Liver (tissue), 9 donors: ENCODE measurements around the gene HUS1B. TPM values are rescaled to one million over a fixed set of nuclear protein-coding genes. Genes with fewer than 3 reads are reported as not detected.

ENCODE experiments used
- DNase-seq: peaks from one replicate; pipeline ENCODE4 v3.0.0-alpha.2; 2017; ENCODE audit warnings: low spot score
- H3K27ac ChIP-seq, 2 donors: one replicate each; pipeline ENCODE4 v1.7.0; 2013; ENCODE audit warnings: inconsistent platforms in 2 of 2, low read length in 2 of 2, control low read depth in 1 of 2, low read depth in 1 of 2, mild to moderate bottlenecking in 1 of 2
- H3K27me3 ChIP-seq, 4 donors: one replicate each; pipeline versions ENCODE4 v1.6.1 to v1.7.0; 2013; ENCODE audit warnings: low read length in 3 of 4, inconsistent platforms in 1 of 4, mild to moderate bottlenecking in 1 of 4, moderate library complexity in 1 of 4; ENCODE audit not compliant: control insufficient read depth in 4 of 4, insufficient read depth in 4 of 4
- H3K36me3 ChIP-seq, 4 donors: one replicate each; pipeline versions ENCODE4 v1.6.1 to v1.7.0; 2013; ENCODE audit warnings: low read length in 3 of 4, mild to moderate bottlenecking in 3 of 4, low read depth in 1 of 4, moderate library complexity in 1 of 4; ENCODE audit not compliant: control insufficient read depth in 4 of 4, insufficient read depth in 3 of 4
- H3K4me1 ChIP-seq, 4 donors: one replicate each; pipeline versions ENCODE4 v1.6.1 to v1.7.0; 2013; ENCODE audit warnings: low read length in 3 of 4, mild to moderate bottlenecking in 3 of 4, moderate library complexity in 1 of 4; ENCODE audit not compliant: control insufficient read depth in 4 of 4, insufficient read depth in 4 of 4
- H3K4me3 ChIP-seq, 3 donors: one replicate each; pipeline versions ENCODE4 v1.6.1 to v1.7.0; 2013; ENCODE audit warnings: low read length in 3 of 3, control low read depth in 1 of 3, low read depth in 1 of 3, mild to moderate bottlenecking in 1 of 3
- H3K9ac ChIP-seq, 2 donors: one replicate each; pipeline ENCODE4 v1.7.0; 2013; ENCODE audit warnings: low read length in 2 of 2, mild to moderate bottlenecking in 2 of 2, moderate library complexity in 2 of 2, control low read depth in 1 of 2, low read depth in 1 of 2
- H3K9me3 ChIP-seq, 4 donors: one replicate each; pipeline versions ENCODE4 v1.6.1 to v1.7.0; 2013; ENCODE audit warnings: low read length in 3 of 4; ENCODE audit not compliant: control insufficient read depth in 4 of 4
- ATF3 ChIP-seq: IDR thresholded peaks from 2 replicates; pipeline ENCODE4 v1.6.1; 2016; ENCODE audit warnings: antibody characterized with exemption
- EGR1 ChIP-seq, 2 donors: IDR thresholded peaks; 2 replicates each; pipeline ENCODE4 v1.6.1; 2016 to 2018; ENCODE audit warnings: antibody characterized with exemption in 2 of 2, low read depth in 2 of 2
- FOXA1 ChIP-seq: IDR thresholded peaks from 2 replicates; pipeline ENCODE4 v1.6.1; 2016; ENCODE audit warnings: antibody characterized with exemption
- FOXA2 ChIP-seq: IDR thresholded peaks from 2 replicates; pipeline ENCODE4 v1.6.1; 2016; ENCODE audit warnings: antibody characterized with exemption
- GABPA ChIP-seq, 2 donors: IDR thresholded peaks in 1 of 2; conservative IDR thresholded peaks in 1 of 2; 2 replicates each; pipeline ENCODE4 v1.6.1; 2016; ENCODE audit warnings: antibody characterized with exemption in 2 of 2, mild to moderate bottlenecking in 1 of 2, moderate library complexity in 1 of 2
- HNF4A ChIP-seq, 2 donors: conservative IDR thresholded peaks; 2 replicates each; pipeline ENCODE4 v1.6.1; 2016; ENCODE audit warnings: antibody characterized with exemption in 2 of 2, mild to moderate bottlenecking in 2 of 2
- HNF4G ChIP-seq: IDR thresholded peaks from 2 replicates; pipeline ENCODE4 v1.6.1; 2016; ENCODE audit warnings: antibody characterized with exemption
- JUND ChIP-seq, 2 donors: IDR thresholded peaks; 2 replicates each; pipeline ENCODE4 v1.6.1; 2016; ENCODE audit warnings: antibody characterized with exemption in 2 of 2
- RAD21 ChIP-seq, 2 donors: IDR thresholded peaks; 2 replicates each; pipeline ENCODE4 v1.6.1; 2016; ENCODE audit warnings: antibody characterized with exemption in 2 of 2, mild to moderate bottlenecking in 2 of 2
- RXRA ChIP-seq, 2 donors: IDR thresholded peaks; 2 replicates each; pipeline ENCODE4 v1.6.1; 2017 to 2018; ENCODE audit warnings: antibody characterized with exemption in 2 of 2, mild to moderate bottlenecking in 1 of 2
- SP1 ChIP-seq: IDR thresholded peaks from 2 replicates; pipeline ENCODE4 v1.6.1; 2018; ENCODE audit warnings: antibody characterized with exemption, mild to moderate bottlenecking
- TAF1 ChIP-seq: conservative IDR thresholded peaks from 2 replicates; pipeline ENCODE4 v1.6.1; 2016; ENCODE audit warnings: antibody characterized with exemption, mild to moderate bottlenecking
- ZBTB33 ChIP-seq: IDR thresholded peaks from 2 replicates; pipeline ENCODE4 v1.6.1; 2016; ENCODE audit warnings: antibody characterized with exemption
- WGBS: extraction: QIAGEN DNeasy Blood & Tissue Kit; methylation state at CpG from one replicate; pipeline ENCODE4 v1.1.7; 2013; 5-methylcytosine and 5-hydroxymethylcytosine counted together
- polyA plus RNA-seq, 2 donors: library from polyadenylated mRNA; stranded (reverse) in 1 of 2; unstranded in 1 of 2; fragments of 200-250 nt in 1 of 2; fragments of >200 nt in 1 of 2; fragmentation: Nextera tagmentation in 1 of 2; extraction: Ambion mirVana in 1 of 2; gene quantifications; one replicate each; pipeline versions ENCODE4 v1.2.1 to v1.2.3, GENCODE V29; 2013 to 2015
- total RNA-seq, 2 donors: library from RNA; depleted of rRNA; stranded (reverse); fragments of >200 nt; gene quantifications; one replicate each; pipeline ENCODE4 v1.2.3, GENCODE V29; 2014
- TF ChIP-seq, protein P1 (sequence below): IDR thresholded peaks from 2 replicates; pipeline ENCODE4 v1.6.1; 2016; ENCODE audit warnings: antibody characterized with exemption
- TF ChIP-seq, protein P2 (sequence below): fragments of 150-350 bp; IDR thresholded peaks from 2 replicates; pipeline ENCODE4 v1.5.1; 2017; ENCODE audit warnings: improper control_type of control experiment, low read depth, low read length; ENCODE audit not compliant: missing input control
- TF ChIP-seq, protein P3 (sequence below): IDR thresholded peaks from 2 replicates; pipeline ENCODE4 v1.6.1; 2016; ENCODE audit warnings: antibody characterized with exemption, mild to moderate bottlenecking
- donor health status: healthy.
- donor health status: healthy.
- donor health status: healthy.
- donor health status: healthy.
- donor health status: healthy.

Gene HUS1B
- total and polyA plus RNA-seq, 4 donors, result 0.07 to 1.3 (median 0.51) TPM; not detected in 1

GRCh38 chr6:635233-635632 lies 21.7 kb downstream of the HUS1B start (continued):
- TF ChIP-seq, protein P1, sequence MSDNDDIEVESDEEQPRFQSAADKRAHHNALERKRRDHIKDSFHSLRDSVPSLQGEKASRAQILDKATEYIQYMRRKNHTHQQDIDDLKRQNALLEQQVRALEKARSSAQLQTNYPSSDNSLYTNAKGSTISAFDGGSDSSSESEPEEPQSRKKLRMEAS, result no peak
- TF ChIP-seq SP1 (no peak), GABPA (IDR thresholded peaks at IDR 0.05 in 1 of 2, conservative IDR thresholded peaks at IDR 0.05 in 1 of 2) (no peak), RAD21 (IDR thresholded peaks at IDR 0.05) (no peak), HNF4A (conservative IDR thresholded peaks at IDR 0.05) (no peak), FOXA1 (no peak), HNF4G (no peak), FOXA2 (no peak)

DNA sequence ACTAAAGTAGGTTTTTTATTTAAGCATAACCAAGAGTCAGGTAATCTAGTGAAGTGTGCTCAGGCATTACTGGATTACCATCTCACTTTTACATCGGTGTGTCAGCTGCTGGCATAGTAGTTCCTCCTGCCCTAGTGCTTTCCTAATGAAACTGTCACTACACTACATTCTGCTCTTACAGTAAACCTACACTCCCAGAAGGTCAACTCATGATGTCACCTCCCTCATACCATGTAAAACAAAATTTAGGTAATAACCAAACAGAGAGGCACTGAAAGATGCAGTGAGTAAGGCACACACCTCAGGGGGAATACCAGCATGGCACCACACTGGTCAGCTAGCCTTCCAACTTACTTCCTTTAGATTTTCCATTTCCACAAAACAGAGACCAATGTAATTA lies 23.3 kb downstream of the HUS1B start:
- Histone ChIP-seq H3K27ac (no peak overlapping the region), H3K9ac (no peak overlapping the region), H3K27me3 (no peaks in the 10 kb centered on the region), H3K36me3 (peaks cover 0 to 3% (median 1%) of the 10 kb centered on the region in 4 donors), H3K4me1 (no peaks in the 10 kb centered on the region), H3K4me3 (no peak overlapping the region), H3K9me3 (no peaks in the 10 kb centered on the region)
- 99% methylated on average over 1 of the region's 1 CpG for WGBS
- DNase-seq, result no peak
- TF ChIP-seq RXRA (IDR thresholded peaks at IDR 0.05), result no peak

- no peaks in the 10 kb centered on the region for H3K4me1 ChIP-seq
- peaks cover 0 to 3% (median 0%) of the 10 kb centered on the region in 4 donors for H3K36me3 ChIP-seq
- TF ChIP-seq RXRA (IDR thresholded peaks at IDR 0.05), result no peak
- no peak for TF ChIP-seq ZBTB33
- TF ChIP-seq EGR1 (IDR thresholded peaks at IDR 0.05; ENCODE audit: low read depth in 2 of 2), result no peak
- no peak for TF ChIP-seq TAF1
- TF ChIP-seq, protein P2, sequence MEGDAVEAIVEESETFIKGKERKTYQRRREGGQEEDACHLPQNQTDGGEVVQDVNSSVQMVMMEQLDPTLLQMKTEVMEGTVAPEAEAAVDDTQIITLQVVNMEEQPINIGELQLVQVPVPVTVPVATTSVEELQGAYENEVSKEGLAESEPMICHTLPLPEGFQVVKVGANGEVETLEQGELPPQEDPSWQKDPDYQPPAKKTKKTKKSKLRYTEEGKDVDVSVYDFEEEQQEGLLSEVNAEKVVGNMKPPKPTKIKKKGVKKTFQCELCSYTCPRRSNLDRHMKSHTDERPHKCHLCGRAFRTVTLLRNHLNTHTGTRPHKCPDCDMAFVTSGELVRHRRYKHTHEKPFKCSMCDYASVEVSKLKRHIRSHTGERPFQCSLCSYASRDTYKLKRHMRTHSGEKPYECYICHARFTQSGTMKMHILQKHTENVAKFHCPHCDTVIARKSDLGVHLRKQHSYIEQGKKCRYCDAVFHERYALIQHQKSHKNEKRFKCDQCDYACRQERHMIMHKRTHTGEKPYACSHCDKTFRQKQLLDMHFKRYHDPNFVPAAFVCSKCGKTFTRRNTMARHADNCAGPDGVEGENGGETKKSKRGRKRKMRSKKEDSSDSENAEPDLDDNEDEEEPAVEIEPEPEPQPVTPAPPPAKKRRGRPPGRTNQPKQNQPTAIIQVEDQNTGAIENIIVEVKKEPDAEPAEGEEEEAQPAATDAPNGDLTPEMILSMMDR, result no peak
- TF ChIP-seq JUND (IDR thresholded peaks at IDR 0.05), result no peak
- WGBS, result 84% methylated on average over 3 of the region's 3 CpGs
- H3K27ac ChIP-seq, result no peak overlapping the region
- H3K4me3 ChIP-seq, result no peak overlapping the region
- H3K27me3 ChIP-seq, result no peaks in the 10 kb centered on the region
- H3K9ac ChIP-seq, result no peak overlapping the region
- no peak for DNase-seq
- H3K9me3 ChIP-seq, result no peaks in the 10 kb centered on the region
Measured at GRCh38 chr6:628766-629165, 28.1 kb downstream of the HUS1B start.

DNA sequence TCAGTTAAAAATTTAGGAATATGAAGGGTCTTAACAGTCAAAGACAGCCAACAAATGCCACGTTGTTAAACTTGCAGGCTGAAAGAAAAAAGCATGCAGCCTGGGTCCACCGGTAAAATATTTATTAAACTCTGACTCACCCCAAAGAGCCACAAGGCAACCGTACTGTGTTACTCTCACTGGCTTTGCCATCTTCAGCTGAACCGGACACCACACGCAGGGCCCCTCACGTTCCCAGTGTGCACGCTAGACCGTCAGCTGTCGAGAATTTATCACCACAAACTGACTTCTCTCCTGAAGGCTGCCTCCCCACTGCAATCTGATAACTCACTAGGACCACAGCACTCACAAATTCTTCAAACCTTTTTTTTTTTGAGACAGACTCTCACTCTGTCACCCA lies 30.7 kb downstream of the HUS1B start:
- no peaks in the 10 kb centered on the region for H3K27me3 ChIP-seq
- DNase-seq, result no peak
- no peak overlapping the region for H3K9ac ChIP-seq
- H3K36me3 ChIP-seq, result peaks cover 0 to 3% (median 0%) of the 10 kb centered on the region in 4 donors
- H3K27ac ChIP-seq, result no peak overlapping the region
- H3K4me1 ChIP-seq, result no peaks in the 10 kb centered on the region
- WGBS, result 96% methylated on average over 9 of the region's 9 CpGs
- no peaks in the 10 kb centered on the region for H3K9me3 ChIP-seq
- H3K4me3 ChIP-seq, result no peak overlapping the region
- TF ChIP-seq SP1 (no peak), ATF3 (no peak), ZBTB33 (no peak), HNF4G (no peak), FOXA1 (no peak), JUND (IDR thresholded peaks at IDR 0.05) (no peak), HNF4A (conservative IDR thresholded peaks at IDR 0.05) (no peak), RAD21 (IDR thresholded peaks at IDR 0.05) (no peak)
- TF ChIP-seq, protein P1, result no peak
- TF ChIP-seq, protein P3, sequence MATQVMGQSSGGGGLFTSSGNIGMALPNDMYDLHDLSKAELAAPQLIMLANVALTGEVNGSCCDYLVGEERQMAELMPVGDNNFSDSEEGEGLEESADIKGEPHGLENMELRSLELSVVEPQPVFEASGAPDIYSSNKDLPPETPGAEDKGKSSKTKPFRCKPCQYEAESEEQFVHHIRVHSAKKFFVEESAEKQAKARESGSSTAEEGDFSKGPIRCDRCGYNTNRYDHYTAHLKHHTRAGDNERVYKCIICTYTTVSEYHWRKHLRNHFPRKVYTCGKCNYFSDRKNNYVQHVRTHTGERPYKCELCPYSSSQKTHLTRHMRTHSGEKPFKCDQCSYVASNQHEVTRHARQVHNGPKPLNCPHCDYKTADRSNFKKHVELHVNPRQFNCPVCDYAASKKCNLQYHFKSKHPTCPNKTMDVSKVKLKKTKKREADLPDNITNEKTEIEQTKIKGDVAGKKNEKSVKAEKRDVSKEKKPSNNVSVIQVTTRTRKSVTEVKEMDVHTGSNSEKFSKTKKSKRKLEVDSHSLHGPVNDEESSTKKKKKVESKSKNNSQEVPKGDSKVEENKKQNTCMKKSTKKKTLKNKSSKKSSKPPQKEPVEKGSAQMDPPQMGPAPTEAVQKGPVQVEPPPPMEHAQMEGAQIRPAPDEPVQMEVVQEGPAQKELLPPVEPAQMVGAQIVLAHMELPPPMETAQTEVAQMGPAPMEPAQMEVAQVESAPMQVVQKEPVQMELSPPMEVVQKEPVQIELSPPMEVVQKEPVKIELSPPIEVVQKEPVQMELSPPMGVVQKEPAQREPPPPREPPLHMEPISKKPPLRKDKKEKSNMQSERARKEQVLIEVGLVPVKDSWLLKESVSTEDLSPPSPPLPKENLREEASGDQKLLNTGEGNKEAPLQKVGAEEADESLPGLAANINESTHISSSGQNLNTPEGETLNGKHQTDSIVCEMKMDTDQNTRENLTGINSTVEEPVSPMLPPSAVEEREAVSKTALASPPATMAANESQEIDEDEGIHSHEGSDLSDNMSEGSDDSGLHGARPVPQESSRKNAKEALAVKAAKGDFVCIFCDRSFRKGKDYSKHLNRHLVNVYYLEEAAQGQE, result no peak
